Karpas-422 (cell line): Measurements from ENCODE around the gene SNX8. TPM values are rescaled to one million over a fixed set of nuclear protein-coding genes. Genes with fewer than 3 reads are reported as not detected.

Source experiments
- DNase-seq: peaks from one replicate; pipeline ENCODE4 v3.0.0-alpha.2; 2015
- H2AFZ ChIP-seq: fragments of 200-600 bp; sonication (generic); 2 replicates; pipeline ENCODE4 v1.6.1; 2014; ENCODE audit warnings: antibody characterized with exemption, low read length, mixed read lengths
- H3K27ac ChIP-seq: fragments of 200-600 bp; sonication (generic); 2 replicates; pipeline ENCODE4 v1.5.1; 2014; ENCODE audit warnings: mild to moderate bottlenecking, low read length, moderate library complexity
- H3K27me3 ChIP-seq: fragments of 200-600 bp; sonication (generic); 2 replicates; pipeline ENCODE4 v1.6.1; 2014; ENCODE audit warnings: low read length, mixed read lengths
- H3K36me3 ChIP-seq: fragments of 200-600 bp; sonication (generic); 2 replicates; pipeline ENCODE4 v1.6.1; 2014; ENCODE audit warnings: low read length, mixed read lengths; ENCODE audit not compliant: insufficient read depth
- H3K4me1 ChIP-seq: fragments of 200-600 bp; sonication (generic); 2 replicates; pipeline ENCODE4 v1.6.1; 2014; ENCODE audit warnings: mild to moderate bottlenecking, low read length, mixed read lengths
- H3K4me2 ChIP-seq: fragments of 200-600 bp; sonication (generic); 2 replicates; pipeline ENCODE4 v1.6.1; 2014; ENCODE audit warnings: low read length, low read depth, mild to moderate bottlenecking; ENCODE audit not compliant: poor library complexity, severe bottlenecking
- H3K4me3 ChIP-seq: fragments of 200-600 bp; sonication (generic); 2 replicates; pipeline ENCODE4 v1.5.1; 2014; ENCODE audit warnings: mild to moderate bottlenecking, antibody characterized with exemption, low read length, mixed read lengths
- H3K79me2 ChIP-seq: fragments of 200-600 bp; sonication (generic); 2 replicates; pipeline ENCODE4 v1.6.1; 2014; ENCODE audit warnings: mild to moderate bottlenecking, low read length, mixed read lengths
- H3K9ac ChIP-seq: fragments of 200-600 bp; sonication (generic); 2 replicates; pipeline ENCODE4 v1.6.0; 2014; ENCODE audit warnings: low read length
- H3K9me2 ChIP-seq: fragments of 200-600 bp; sonication (generic), shearing (Covaris generic); replicated peaks from 2 replicates; pipeline ENCODE4 v1.6.0; 2014; ENCODE audit warnings: mild to moderate bottlenecking, low read length, moderate library complexity; ENCODE audit not compliant: insufficient read depth
- H3K9me3 ChIP-seq: fragments of 300-700, 200-600 bp; sonication (generic); 2 replicates; pipeline ENCODE4 v1.6.1; 2014; ENCODE audit warnings: low read length, mixed read lengths
- H4K20me1 ChIP-seq: fragments of 200-600 bp; sonication (generic); 2 replicates; pipeline ENCODE4 v1.6.1; 2014; ENCODE audit warnings: mild to moderate bottlenecking, antibody characterized with exemption, low read length, low read depth; ENCODE audit not compliant: insufficient read depth
- total RNA-seq: library from RNA; depleted of rRNA; stranded (reverse); fragments of >200 nt; shearing (Covaris generic); gene quantifications from 2 replicates; pipeline ENCODE4 v1.2.3, GENCODE V29; 2014; ENCODE audit warnings: low replicate concordance

Gene SNX8
- total RNA-seq, 1 experiment from 2014 or later = 2.6 TPM

DNA sequence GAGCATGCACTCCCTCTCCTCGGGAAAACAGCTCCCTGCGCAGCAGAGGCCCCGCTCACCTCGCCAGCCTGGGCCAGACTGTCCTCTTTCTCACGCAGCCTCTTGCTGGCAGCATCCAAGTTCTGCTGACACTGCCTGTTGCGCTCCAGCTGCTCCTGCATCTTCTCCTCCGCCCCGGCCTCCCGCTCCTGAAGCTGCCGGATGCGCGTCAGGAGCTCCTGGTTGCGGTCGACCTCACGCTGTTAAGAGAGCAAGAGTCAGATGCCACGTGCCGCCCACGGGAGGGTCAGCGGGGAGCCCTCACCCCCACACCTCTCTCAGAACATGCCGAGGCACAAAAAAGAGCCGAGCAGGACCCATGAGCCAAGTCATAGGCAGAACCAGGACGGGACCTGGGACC, 91.7 kb downstream of the SNX8 start:
- no peak overlapping the region for H2AFZ ChIP-seq
- H3K79me2 ChIP-seq = peaks cover 21% of the 10 kb centered on the region
- no peak for DNase-seq
- no peaks in the 10 kb centered on the region for H3K9me3 ChIP-seq
- no peaks in the 10 kb centered on the region for H3K27me3 ChIP-seq
- no peaks in the 10 kb centered on the region for H4K20me1 ChIP-seq
- H3K36me3 ChIP-seq = peaks cover 16% of the 10 kb centered on the region
- H3K4me2 ChIP-seq = no peak overlapping the region
- no peak overlapping the region for H3K9ac ChIP-seq
- no peak overlapping the region for H3K27ac ChIP-seq
- no peaks in the 10 kb centered on the region for H3K9me2 ChIP-seq
- H3K4me3 ChIP-seq = no peak overlapping the region
- no peaks in the 10 kb centered on the region for H3K4me1 ChIP-seq

DNA sequence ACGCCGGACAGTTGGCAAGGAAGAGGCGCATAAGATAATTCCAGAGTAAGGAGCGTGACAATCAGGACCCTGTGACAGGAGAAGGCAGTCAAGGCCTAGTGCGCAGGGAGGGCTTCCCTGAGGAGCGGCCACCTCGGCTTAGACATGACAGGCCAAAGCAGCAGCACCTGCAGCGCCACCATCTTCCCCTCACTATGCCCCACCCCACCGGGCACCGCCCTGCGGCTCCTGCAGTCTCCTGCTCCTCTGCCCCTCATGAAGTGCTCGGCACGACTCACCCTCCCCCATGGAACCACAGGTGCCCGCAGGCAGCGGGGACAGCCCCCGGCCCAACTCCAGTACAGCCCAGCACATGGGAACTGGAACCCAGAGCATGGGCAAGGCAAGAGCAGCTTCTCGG, 93.3 kb downstream of the SNX8 start:
- H3K4me1 ChIP-seq = no peaks in the 10 kb centered on the region
- H3K9ac ChIP-seq = no peak overlapping the region
- H3K27me3 ChIP-seq = no peaks in the 10 kb centered on the region
- no peak overlapping the region for H3K27ac ChIP-seq
- DNase-seq = no peak
- H2AFZ ChIP-seq = no peak overlapping the region
- peaks cover 16% of the 10 kb centered on the region for H3K79me2 ChIP-seq
- H4K20me1 ChIP-seq = no peaks in the 10 kb centered on the region
- no peak overlapping the region for H3K4me3 ChIP-seq
- H3K4me2 ChIP-seq = no peak overlapping the region
- H3K36me3 ChIP-seq = peaks cover 11% of the 10 kb centered on the region
- no peaks in the 10 kb centered on the region for H3K9me2 ChIP-seq
- no peaks in the 10 kb centered on the region for H3K9me3 ChIP-seq

DNA sequence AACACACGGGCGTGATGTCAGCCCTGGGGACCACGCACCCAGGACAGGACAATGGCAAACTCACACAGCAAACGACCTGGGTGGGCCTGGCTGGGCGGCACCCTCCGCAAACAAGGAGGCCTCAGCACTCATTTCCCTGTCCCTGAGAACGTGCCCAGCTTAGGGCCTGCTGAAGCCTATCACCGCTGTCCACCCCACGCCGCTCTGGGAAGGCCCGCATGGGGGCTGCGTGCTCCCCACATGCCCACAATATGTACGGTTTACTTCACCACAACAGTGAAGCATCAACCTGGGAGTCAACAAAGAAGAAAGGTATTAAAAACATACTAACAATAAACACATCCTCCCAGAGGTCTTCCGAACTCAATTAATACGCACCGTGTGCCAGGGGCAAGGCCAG, 93.7 kb downstream of the SNX8 start:
- Histone ChIP-seq H3K4me1 (no peaks in the 10 kb centered on the region), H3K4me2 (no peak overlapping the region), H2AFZ (no peak overlapping the region), H3K9me2 (no peaks in the 10 kb centered on the region), H3K9ac (no peak overlapping the region), H3K27me3 (no peaks in the 10 kb centered on the region), H3K27ac (no peak overlapping the region), H3K36me3 (peaks cover 6% of the 10 kb centered on the region), H3K79me2 (peaks cover 12% of the 10 kb centered on the region), H3K4me3 (no peak overlapping the region), H3K9me3 (no peaks in the 10 kb centered on the region), H4K20me1 (no peaks in the 10 kb centered on the region)
- DNase-seq = no peak

DNA sequence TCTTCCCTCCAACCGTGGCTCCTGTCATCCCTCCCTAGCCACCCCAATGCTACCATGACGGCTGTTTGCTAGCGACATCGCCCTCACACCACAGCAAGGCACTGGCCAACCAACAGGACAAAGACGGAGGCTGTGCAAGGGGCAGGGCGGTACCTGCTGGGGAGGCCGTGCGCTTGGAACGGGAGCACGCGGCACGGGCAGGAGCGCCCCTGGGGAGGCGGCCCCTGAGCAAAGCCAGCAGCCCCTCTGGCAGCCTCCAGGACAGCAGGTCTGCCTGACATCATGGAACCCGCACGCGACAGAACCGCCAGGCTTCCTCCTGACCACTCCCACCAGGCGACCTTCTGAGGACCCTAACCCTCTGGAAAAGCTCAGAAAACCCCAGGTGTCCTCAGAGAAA, 94.2 kb downstream of the SNX8 start:
- H3K27me3 ChIP-seq = no peaks in the 10 kb centered on the region
- H2AFZ ChIP-seq = no peak overlapping the region
- no peak overlapping the region for H3K4me2 ChIP-seq
- no peaks in the 10 kb centered on the region for H3K9me3 ChIP-seq
- H3K4me3 ChIP-seq = no peak overlapping the region
- H3K4me1 ChIP-seq = no peaks in the 10 kb centered on the region
- H3K79me2 ChIP-seq = peaks cover 10% of the 10 kb centered on the region
- no peak overlapping the region for H3K27ac ChIP-seq
- DNase-seq = no peak
- no peak overlapping the region for H3K9ac ChIP-seq
- H3K9me2 ChIP-seq = no peaks in the 10 kb centered on the region
- peaks cover 3% of the 10 kb centered on the region; the same call in 1 of the 2 replicates for H3K36me3 ChIP-seq
- H4K20me1 ChIP-seq = no peaks in the 10 kb centered on the region

DNA sequence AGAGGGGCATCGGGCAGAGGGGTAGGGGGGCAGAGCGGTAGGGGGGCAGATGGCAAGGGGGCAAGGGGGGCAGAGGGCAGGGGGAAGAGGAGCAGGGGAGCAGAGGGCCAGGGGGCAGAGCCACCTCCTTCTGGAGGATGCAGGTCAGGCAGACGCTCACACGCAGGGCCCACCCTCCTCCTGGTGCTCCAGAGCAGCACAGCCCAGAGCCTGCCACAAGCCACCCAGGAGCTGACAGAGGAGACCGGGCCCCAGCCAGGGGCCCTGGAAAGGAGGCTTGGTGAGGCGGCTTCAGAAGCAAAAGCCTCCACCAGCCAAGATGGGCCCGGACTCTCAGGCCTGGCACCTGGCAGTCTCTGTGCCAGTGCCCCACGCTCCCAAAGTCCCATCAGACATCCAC, 94.6 kb downstream of the SNX8 start:
- Histone ChIP-seq H3K27ac (no peak overlapping the region), H3K36me3 (peaks cover 3% of the 10 kb centered on the region; the same call in 1 of the 2 replicates), H3K9me3 (no peaks in the 10 kb centered on the region), H2AFZ (no peak overlapping the region), H3K4me2 (no peak overlapping the region), H4K20me1 (no peaks in the 10 kb centered on the region), H3K9me2 (no peaks in the 10 kb centered on the region), H3K79me2 (peaks cover 10% of the 10 kb centered on the region), H3K9ac (no peak overlapping the region), H3K4me3 (no peak overlapping the region), H3K4me1 (no peaks in the 10 kb centered on the region), H3K27me3 (no peaks in the 10 kb centered on the region)
- DNase-seq = no peak

DNA sequence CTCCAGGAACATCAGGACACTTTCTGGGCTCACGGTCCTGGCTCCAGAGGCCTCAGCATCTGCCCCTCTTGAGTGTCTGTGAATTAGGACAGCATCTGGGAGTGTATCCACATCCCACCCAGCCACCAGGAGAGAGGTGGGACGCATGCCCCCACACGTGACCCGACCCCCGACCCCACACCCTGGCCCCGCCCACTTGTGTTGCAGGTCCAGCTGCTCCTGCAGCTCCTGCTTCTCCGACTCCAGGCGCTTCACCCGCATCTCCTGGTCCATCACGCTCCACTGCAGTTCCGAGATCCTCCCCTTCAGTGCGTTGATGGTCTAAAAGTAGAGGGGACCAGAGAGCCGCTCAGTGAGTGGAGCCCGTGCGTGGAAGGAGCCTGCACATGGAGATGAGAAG, 95.1 kb downstream of the SNX8 start:
- peaks cover 3% of the 10 kb centered on the region; the same call in 1 of the 2 replicates for H3K36me3 ChIP-seq
- H3K9me3 ChIP-seq = no peaks in the 10 kb centered on the region

DNA sequence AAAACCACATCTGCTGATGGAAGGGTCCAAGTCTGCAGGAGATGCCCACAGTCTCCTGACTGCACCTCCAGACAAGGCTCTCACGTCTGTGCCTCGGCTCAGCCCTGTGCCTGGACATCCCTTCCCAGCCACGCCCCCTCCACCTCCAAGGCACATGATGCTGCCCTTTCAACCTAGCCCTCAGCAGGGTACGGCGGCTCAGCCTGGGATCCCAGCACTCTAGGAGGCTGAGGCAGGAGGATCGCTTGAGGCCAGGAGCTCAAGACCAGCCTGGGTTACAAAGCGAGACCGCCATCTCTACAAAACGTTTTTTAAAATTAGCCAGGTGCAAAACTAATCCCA, 95.8 kb downstream of the SNX8 start:
- Histone ChIP-seq H2AFZ (no peak overlapping the region), H3K9ac (no peak overlapping the region), H3K4me3 (no peak overlapping the region), H3K9me2 (no peaks in the 10 kb centered on the region), H3K79me2 (peaks cover 4% of the 10 kb centered on the region), H3K36me3 (peaks cover 3% of the 10 kb centered on the region; the same call in 1 of the 2 replicates), H3K27me3 (no peaks in the 10 kb centered on the region), H3K4me1 (no peaks in the 10 kb centered on the region), H4K20me1 (no peaks in the 10 kb centered on the region), H3K27ac (no peak overlapping the region), H3K4me2 (no peak overlapping the region), H3K9me3 (no peaks in the 10 kb centered on the region)
- DNase-seq = no peak

More for the DNA sequence above, 95.1 kb downstream of the SNX8 start:
- H3K27me3 ChIP-seq = no peaks in the 10 kb centered on the region
- no peak overlapping the region for H3K4me3 ChIP-seq
- no peak overlapping the region for H3K9ac ChIP-seq
- no peak overlapping the region for H3K27ac ChIP-seq
- no peak for DNase-seq
- H4K20me1 ChIP-seq = no peaks in the 10 kb centered on the region
- peaks cover 5% of the 10 kb centered on the region for H3K79me2 ChIP-seq
- H3K4me2 ChIP-seq = no peak overlapping the region
- H2AFZ ChIP-seq = no peak overlapping the region
- no peaks in the 10 kb centered on the region for H3K9me2 ChIP-seq
- no peaks in the 10 kb centered on the region for H3K4me1 ChIP-seq

DNA sequence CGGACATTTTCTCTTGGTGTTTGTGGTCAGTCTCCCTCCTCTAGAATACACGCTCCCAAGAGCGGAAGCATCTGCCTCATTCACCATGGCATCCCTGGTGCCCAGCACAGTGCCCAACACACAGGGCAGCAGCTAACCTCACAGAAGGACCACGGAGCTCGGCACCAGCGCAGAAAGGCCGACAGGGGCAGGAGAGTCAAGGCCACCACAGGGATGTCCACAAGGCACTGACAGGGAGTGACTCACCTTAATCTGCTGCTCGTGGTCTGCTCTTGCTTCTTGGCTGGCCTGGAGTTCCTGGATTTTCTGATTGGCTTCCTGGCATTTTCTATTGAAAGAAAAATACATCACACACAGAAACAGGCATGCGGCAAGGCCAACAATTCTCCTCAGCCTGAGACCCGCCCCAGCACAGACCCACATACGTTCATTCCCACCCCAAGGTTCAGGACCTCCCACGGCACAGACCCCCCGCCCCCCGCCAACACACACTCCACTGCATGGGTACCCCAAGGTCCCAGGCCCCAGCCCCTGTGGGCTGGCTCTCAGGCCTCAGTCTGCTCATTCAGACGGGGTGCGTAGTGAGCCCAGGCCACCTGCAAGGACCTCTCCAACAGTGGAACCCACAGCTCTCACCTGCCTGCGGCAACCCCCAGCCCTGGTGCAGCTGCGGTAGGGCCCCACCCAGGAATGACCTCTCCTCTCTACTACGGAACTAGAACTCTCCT, 96.4 kb downstream of the SNX8 start:
- no peak for DNase-seq
- no peak overlapping the region for H3K4me3 ChIP-seq
- no peak overlapping the region for H3K27ac ChIP-seq
- no peaks in the 10 kb centered on the region for H4K20me1 ChIP-seq
- no peaks in the 10 kb centered on the region for H3K9me3 ChIP-seq
- no peaks in the 10 kb centered on the region for H3K27me3 ChIP-seq
- H3K9ac ChIP-seq = no peak overlapping the region
- H3K36me3 ChIP-seq = peaks cover 3% of the 10 kb centered on the region; the same call in 1 of the 2 replicates
- no peaks in the 10 kb centered on the region for H3K9me2 ChIP-seq
- no peak overlapping the region for H2AFZ ChIP-seq
- H3K4me2 ChIP-seq = no peak overlapping the region
- peaks cover 4% of the 10 kb centered on the region for H3K79me2 ChIP-seq
- no peaks in the 10 kb centered on the region for H3K4me1 ChIP-seq
